ACC112 (cell line): Measurements from ENCODE around the gene DAP.

Experiments used
- H2AFZ ChIP-seq: fragments of 200-600 bp; sonication (generic); one replicate; pipeline ENCODE4 v1.6.0; 2017; ENCODE audit warnings: antibody characterized with exemption, low read length; ENCODE audit not compliant: unreplicated experiment
- H3K27ac ChIP-seq: fragments of 200-600 bp; sonication (generic); 2 replicates; pipeline ENCODE4 v1.5.1; 2014; ENCODE audit warnings: low read depth, mild to moderate bottlenecking, antibody characterized with exemption, low read length, moderate library complexity
- H3K27me3 ChIP-seq: fragments of 200-600 bp; sonication (generic); 2 replicates; pipeline ENCODE4 v1.6.1; 2014; ENCODE audit warnings: mild to moderate bottlenecking, antibody characterized with exemption, low read length, moderate library complexity, mixed read lengths; ENCODE audit not compliant: insufficient read depth
- H3K36me3 ChIP-seq: fragments of 200-600 bp; sonication (generic); 2 replicates; pipeline ENCODE4 v1.6.1; 2016; ENCODE audit warnings: mild to moderate bottlenecking, antibody characterized with exemption, low read length, moderate library complexity, mixed read lengths; ENCODE audit not compliant: insufficient read depth
- H3K4me1 ChIP-seq: fragments of 200-600 bp; sonication (generic); one replicate; pipeline ENCODE4 v1.6.1; 2016; ENCODE audit warnings: low read length, mixed read lengths; ENCODE audit not compliant: insufficient read depth, unreplicated experiment, control insufficient read depth
- H3K4me3 ChIP-seq: fragments of 200-600 bp; sonication (generic); 2 replicates; pipeline ENCODE4 v1.5.1; 2014; ENCODE audit warnings: mild to moderate bottlenecking, low read depth, low read length
- H3K79me2 ChIP-seq: fragments of 200-600 bp; sonication (generic); one replicate; pipeline ENCODE4 v1.6.0; 2016; ENCODE audit warnings: low read length; ENCODE audit not compliant: control insufficient read depth, unreplicated experiment, insufficient read depth

Gene DAP

DNA sequence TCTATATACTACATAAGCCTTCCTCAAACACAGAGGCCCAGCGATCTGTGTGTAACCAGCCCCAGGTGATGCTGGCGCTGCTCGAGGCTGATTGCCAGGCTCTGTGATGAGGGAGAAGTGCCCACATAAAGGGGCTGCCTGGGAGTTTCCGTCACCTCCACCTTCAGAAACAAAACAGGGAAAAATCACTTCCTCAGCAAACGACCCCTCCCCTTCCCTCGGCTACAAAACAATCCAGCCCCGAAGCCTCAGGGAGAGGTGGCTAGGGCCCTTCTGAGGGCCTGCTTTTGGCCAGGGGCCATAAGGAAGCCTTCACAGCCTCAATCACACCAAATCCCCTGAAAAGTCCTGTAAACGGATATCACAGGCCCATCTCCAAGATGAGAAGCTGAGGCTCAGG is 51.1 kb downstream of the DAP start:
- H2AFZ ChIP-seq: no peak overlapping the region
- peaks cover 5% of the 10 kb centered on the region for H3K79me2 ChIP-seq
- peaks cover 20% of the 10 kb centered on the region for H3K4me1 ChIP-seq
- no peak overlapping the region for H3K27ac ChIP-seq
- H3K36me3 ChIP-seq: no peaks in the 10 kb centered on the region
- no peak overlapping the region for H3K4me3 ChIP-seq
- H3K27me3 ChIP-seq: no peaks in the 10 kb centered on the region

DNA sequence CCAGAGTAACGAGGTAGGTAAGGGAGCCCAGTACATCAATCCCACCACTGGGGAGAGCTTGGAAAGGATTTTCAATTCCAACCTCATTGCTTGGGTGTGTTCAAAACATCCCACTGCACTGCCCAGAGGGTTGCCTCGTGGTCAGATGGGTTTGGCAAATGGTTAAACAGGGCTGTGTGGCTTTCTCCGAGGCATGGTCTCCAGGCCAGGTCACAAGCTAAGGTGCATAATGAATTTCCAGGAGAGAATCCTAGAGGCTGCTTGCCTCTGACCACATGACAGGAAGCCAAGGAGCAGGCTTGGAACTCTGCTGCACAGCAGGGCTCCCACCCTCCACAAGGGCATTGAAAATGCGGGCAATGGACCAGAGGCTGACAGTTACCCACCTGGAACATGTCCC is 51.6 kb downstream of the DAP start:
- Histone ChIP-seq H2AFZ (no peak overlapping the region), H3K4me3 (no peak overlapping the region), H3K27ac (no peak overlapping the region), H3K4me1 (peaks cover 25% of the 10 kb centered on the region), H3K36me3 (no peaks in the 10 kb centered on the region), H3K79me2 (peaks cover 5% of the 10 kb centered on the region), H3K27me3 (no peaks in the 10 kb centered on the region)

DNA sequence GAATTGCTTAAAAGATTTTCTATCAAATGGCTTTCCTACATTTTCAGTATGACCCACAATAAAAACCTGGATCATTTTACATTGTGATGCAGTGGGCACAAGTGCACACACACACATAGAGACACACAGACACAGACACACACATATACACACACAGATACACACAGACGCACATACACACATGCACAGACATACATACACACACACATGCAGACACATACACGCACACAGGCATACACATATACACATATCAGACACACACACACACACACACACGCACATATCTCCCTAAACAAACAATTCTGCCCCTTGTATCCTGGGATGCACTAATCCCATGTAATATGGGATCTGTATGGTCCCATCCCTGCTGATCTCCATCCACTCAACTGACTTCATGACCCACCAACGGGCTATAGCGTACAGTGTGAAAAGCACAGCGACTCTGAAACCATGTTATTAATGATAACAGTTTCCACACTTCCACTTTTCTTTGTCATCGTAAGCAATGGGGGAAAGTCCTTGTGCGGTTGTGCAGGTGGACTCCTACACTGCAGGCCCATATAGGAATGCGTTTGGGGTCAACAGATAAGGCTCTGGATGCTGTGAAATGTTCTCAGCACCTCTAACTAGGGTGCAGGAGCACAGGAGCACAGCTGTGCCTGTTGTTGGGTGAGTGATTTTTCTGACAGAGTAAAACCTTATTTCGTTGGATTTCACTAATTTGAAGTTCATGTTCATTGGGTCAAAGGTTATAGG is 52.7 kb downstream of the DAP start:
- no peak overlapping the region for H3K4me3 ChIP-seq
- H2AFZ ChIP-seq: no peak overlapping the region
- peaks cover 5% of the 10 kb centered on the region for H3K79me2 ChIP-seq
- H3K27me3 ChIP-seq: no peaks in the 10 kb centered on the region
- no peak overlapping the region for H3K27ac ChIP-seq
- peaks cover 36% of the 10 kb centered on the region for H3K4me1 ChIP-seq
- H3K36me3 ChIP-seq: no peaks in the 10 kb centered on the region

DNA sequence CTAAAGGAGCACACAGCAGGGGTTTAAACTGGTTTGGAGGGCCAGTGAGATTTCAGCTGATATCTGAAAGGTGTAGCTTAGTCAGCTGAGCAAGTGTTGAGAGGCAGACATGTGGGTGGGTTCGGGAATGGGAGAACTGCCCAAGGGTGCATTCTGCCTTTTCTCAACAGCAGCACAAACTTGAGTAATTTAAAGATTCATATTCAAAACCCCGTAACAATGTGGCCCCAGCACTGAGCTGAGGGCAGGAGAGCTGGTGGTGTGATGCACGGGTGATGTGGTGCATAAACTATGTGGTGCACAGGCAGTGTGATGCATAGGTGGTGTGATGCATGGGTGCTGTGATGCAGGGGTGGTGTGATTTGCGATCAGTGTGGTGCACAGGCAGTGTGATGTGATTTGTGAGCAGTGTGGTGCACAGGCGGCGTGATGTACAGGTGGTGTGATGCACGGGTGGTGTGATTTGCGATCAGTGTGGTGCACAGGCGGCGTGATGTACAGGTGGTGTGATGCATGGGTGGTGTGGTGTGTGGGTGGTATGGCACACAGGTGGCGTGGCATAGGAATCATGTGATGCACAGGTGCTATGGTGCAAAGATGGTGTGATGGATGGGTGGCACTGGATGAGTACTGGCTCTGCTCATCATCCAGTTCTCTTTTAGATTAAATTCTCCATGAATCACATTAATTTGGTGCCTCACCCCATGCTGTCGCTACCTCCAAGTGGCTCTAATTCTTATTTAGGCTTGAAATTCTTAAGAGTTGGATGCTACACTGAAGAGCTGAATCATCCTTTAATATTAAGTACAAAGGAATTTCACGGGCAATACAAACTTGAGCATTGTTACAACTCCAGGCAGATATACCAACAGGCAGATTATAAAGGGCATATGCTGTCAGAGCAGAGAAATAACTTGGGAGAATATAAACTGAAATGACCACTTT is 53.6 kb downstream of the DAP start:
- Histone ChIP-seq H3K36me3 (no peaks in the 10 kb centered on the region), H3K27ac (no peak overlapping the region), H2AFZ (no peak overlapping the region), H3K79me2 (peaks cover 9% of the 10 kb centered on the region), H3K27me3 (no peaks in the 10 kb centered on the region), H3K4me3 (no peak overlapping the region), H3K4me1 (peaks cover 45% of the 10 kb centered on the region)

DNA sequence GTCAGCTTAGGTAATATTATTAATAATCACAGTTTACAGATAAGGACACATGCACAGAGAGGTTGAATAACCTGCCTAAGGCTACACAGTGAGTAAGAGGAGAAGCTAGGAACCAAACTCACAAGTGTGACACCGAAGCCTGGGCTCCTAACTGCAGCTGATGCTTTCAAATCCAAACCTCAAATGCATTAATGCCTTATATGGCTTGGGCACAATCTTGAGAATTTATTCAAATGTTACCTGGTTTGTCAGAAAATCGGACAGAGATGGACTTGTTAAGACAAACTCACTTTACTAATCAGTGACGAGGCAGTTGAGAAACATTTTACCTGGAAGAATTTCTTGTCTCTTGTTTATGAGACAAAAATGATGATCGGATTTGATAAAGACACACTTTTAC is 54.7 kb downstream of the DAP start:
- Histone ChIP-seq H3K27ac (no peak overlapping the region), H3K79me2 (peaks cover 6% of the 10 kb centered on the region), H2AFZ (no peak overlapping the region), H3K4me1 (peaks cover 55% of the 10 kb centered on the region), H3K4me3 (no peak overlapping the region), H3K36me3 (no peaks in the 10 kb centered on the region), H3K27me3 (no peaks in the 10 kb centered on the region)

GRCh38 chr5:10705747-10706146 is 55.3 kb downstream of the DAP start:
- Histone ChIP-seq H3K27me3 (no peaks in the 10 kb centered on the region), H3K4me1 (peaks cover 58% of the 10 kb centered on the region), H3K4me3 (no peak overlapping the region), H3K27ac (peak overlapping the region; percentile 43; the same call in 1 of the 2 replicates), H3K36me3 (no peaks in the 10 kb centered on the region), H3K79me2 (peaks cover 11% of the 10 kb centered on the region), H2AFZ (no peak overlapping the region)

DNA sequence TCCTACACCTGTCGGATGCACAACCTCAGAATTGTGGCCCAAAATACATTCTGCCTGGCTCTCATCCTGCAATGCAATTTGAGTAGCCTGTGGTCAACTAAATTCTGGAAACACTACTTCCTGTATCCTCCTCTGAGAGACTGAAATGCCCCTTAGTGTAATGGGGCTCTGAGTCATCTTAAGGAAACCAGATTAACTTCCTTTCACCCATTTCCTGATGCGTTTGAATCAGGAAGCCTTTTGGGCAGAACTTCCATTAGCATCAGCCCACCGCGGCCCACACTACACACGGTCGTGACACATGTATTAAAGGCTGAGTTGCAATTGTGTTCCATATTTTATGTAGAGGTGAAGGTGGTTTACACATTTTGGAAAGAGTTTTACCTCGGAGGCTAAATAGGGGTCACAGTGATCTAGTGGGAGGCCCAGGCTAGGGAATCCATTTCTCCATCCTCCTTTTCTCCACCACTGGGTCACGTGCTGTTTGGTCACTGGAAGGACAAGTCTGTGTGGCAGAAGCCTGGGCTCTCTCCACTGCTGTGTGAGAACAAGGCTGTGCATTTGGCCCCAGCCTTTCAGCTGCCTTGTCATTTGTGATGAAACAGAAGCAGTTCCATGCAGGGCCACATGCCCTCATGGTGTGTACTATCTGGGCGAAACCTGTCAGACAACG is 55.9 kb downstream of the DAP start:
- H3K4me3 ChIP-seq: no peak overlapping the region
- peaks cover 58% of the 10 kb centered on the region for H3K4me1 ChIP-seq
- no peaks in the 10 kb centered on the region for H3K27me3 ChIP-seq
- no peak overlapping the region for H2AFZ ChIP-seq
- H3K79me2 ChIP-seq: peaks cover 13% of the 10 kb centered on the region
- H3K27ac ChIP-seq: peak overlapping the region; percentile 43
- no peaks in the 10 kb centered on the region for H3K36me3 ChIP-seq

DNA sequence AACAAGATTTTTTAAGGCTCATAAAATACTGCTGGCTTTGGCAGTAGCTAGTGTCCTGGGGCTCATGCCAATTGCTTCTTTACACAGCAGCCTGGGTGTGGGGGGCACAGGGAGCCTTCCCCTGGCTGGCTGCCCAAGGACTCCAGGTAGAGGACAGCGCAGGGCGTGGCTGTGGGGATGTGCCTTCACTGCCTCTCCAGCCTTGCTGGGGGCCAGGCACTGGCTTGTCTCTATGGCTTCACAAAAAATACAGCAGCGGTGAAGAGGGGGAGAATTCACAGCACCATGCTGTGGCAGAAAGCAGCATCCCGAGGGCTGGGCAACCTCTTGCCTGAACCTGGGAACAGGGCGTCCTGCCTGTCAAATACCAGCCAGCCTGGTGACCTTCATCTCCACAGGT is 57.4 kb downstream of the DAP start:
- no peak overlapping the region for H3K27ac ChIP-seq
- H3K4me1 ChIP-seq: peaks cover 58% of the 10 kb centered on the region
- no peak overlapping the region for H2AFZ ChIP-seq
- H3K27me3 ChIP-seq: no peaks in the 10 kb centered on the region
- no peak overlapping the region for H3K4me3 ChIP-seq
- peaks cover 13% of the 10 kb centered on the region for H3K79me2 ChIP-seq
- H3K36me3 ChIP-seq: no peaks in the 10 kb centered on the region

- H3K4me3 ChIP-seq: no peak overlapping the region
- no peaks in the 10 kb centered on the region for H3K36me3 ChIP-seq
- H3K79me2 ChIP-seq: peaks cover 13% of the 10 kb centered on the region
- H3K4me1 ChIP-seq: peaks cover 51% of the 10 kb centered on the region
- peak overlapping the region; percentile 73 for H3K27ac ChIP-seq
- no peak overlapping the region for H2AFZ ChIP-seq
- no peaks in the 10 kb centered on the region for H3K27me3 ChIP-seq
Observed at GRCh38 chr5:10702911-10703491, 58.0 kb downstream of the DAP start.

DNA sequence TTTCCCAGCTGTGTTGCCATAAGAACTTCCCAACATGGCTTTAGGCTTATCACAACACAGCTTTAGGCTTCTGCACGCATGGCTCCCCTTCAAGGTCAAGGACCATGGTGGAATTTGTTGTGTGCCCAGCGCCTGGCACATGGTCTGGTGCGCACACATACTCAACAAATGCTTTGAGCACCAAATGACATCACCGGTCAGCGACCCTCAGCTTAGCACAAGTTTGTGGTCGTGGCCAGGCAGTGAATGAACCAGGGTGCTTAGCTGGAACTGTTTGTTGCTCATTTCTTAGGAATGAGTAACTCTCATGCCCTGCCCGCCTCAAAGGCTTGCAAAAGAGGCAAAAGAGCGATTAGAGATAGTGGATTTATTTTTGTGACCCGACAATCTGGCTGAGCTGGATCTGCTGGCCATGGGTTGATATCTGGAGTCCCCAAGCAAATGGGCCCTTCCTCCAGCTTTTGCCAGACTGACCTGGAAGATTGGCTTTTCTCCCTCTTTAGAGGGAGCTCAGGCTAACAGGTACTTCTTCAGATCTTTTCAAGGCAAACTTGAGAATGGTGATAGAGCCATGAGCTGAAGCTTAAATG is 58.9 kb downstream of the DAP start:
- no peaks in the 10 kb centered on the region for H3K36me3 ChIP-seq
- H3K4me3 ChIP-seq: peak overlapping the region; percentile 34; the same call in 1 of the 2 replicates
- H3K79me2 ChIP-seq: peaks cover 13% of the 10 kb centered on the region
- no peaks in the 10 kb centered on the region for H3K27me3 ChIP-seq
- H2AFZ ChIP-seq: no peak overlapping the region
- H3K4me1 ChIP-seq: peaks cover 48% of the 10 kb centered on the region
- H3K27ac ChIP-seq: peak overlapping the region; percentile 74
